ENCODE results near the gene TOMM5.
A peak's percentile ranks its signal among the peaks of the same experiment; 100 is the strongest.
"Not testable (repeated sequence)": the region's sequence is repeated elsewhere in the genome, so short reads cannot be mapped to it uniquely, and the experiment has no call there.

TOMM5 gene

DNA sequence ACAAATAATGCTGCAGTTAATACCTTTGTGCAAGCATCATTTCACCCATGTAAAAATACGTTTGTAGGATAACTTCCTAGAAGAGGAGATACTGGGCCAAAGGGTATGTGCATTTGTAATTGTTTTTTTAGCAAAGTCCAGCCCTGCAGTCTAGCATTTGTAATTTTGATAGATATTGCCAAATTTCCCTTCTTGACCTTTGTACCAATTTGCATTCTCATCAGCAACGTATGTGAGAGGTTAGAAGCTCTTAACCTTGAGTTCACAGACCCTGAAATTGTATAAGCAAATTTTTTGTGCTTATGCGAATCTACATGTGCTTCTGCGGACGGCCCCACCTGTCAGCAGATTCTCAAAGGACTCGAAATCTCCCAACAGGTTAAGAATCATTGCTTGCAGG is 18.6 kb upstream of the TOMM5 start:
- no peak for DNase-seq

- DNase-seq, result no peak
These were observed 17.5 kb upstream of the TOMM5 start for GRCh38 chr9:37609735-37610397.

GRCh38 chr9:37608250-37608649 is 15.9 kb upstream of the TOMM5 start:
- DNase-seq, result no peak

DNA sequence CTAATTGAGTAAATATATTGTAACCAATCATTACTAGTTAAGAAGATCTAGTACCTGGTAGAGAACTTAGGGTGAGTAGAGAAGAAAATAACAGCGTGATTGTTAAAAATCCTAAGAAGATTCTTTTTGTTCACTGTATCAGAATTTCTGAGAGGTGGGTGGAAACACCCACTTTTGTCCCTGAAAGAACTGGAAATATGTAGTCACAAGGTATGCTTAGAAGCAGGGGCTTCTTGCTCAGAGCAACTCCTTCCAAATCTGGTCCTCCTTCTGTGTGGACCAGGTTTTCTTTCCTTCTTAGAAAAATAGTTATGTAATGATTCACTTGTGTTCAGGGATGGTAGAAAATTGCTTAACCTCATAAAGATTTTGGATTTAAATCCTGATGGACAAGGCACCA is 11.9 kb upstream of the TOMM5 start:
- no peak for DNase-seq

GRCh38 chr9:37602817-37603216 is 10.4 kb upstream of the TOMM5 start:
- no peak for DNase-seq

GRCh38 chr9:37602061-37602460 is 9.7 kb upstream of the TOMM5 start:
- not testable (repeated sequence) for DNase-seq

- no peak for DNase-seq
These were observed 4.1 kb upstream of the TOMM5 start for GRCh38 chr9:37596504-37596903.

DNA sequence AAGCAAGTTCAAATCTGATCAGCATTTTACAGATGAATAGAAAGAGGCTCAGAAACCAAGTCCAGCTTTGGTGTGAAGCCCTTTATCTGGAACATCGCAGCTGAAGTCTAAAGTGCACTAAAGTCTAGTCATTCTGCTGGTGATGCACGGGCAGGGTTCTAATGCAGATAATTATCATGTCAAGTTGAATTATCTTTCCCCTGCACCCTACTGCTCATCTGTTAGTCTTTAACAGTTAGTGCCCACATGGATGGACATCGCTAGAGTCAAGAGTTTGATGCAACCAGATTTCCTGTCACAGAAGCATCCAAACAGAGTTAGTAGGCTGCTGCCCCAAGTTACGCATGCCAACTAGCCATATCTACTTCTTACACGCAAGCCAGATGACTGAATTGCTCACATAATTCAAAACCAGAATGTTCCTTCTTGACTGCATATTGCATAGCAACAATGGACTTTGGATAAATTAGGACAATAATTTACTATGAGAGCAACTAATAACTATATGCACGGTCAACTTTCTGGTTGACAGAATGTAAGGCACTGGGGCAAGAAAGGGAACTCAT is 1.6 kb upstream of the TOMM5 start:
- no peak for DNase-seq

DNA sequence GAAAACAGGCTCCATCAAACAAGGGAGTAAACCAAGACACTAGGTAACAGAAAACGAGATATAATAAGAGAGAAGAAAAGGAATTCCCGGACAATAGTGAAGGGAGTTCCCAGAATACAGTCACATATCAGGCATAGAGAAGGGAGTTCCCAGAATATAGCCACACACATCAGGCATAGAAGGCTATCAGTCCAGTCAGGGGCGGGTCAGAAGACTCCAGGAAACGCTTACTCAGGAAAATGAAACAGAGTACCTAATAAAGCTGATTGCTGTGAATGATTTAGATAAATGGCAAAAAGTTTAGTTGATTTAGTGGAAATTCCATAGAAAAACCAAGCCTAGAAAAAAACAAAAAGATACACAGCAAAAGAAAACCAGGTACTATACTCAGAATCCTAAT is 4.9 kb downstream of the TOMM5 start:
- no peak for DNase-seq

- DNase-seq, result no peak
These were observed 8.8 kb downstream of the TOMM5 start for GRCh38 chr9:37583522-37584121.

- DNase-seq, result peak in 1 of 2 donors; percentile 70
These were observed 9.7 kb downstream of the TOMM5 start for GRCh38 chr9:37582548-37583157.

DNA sequence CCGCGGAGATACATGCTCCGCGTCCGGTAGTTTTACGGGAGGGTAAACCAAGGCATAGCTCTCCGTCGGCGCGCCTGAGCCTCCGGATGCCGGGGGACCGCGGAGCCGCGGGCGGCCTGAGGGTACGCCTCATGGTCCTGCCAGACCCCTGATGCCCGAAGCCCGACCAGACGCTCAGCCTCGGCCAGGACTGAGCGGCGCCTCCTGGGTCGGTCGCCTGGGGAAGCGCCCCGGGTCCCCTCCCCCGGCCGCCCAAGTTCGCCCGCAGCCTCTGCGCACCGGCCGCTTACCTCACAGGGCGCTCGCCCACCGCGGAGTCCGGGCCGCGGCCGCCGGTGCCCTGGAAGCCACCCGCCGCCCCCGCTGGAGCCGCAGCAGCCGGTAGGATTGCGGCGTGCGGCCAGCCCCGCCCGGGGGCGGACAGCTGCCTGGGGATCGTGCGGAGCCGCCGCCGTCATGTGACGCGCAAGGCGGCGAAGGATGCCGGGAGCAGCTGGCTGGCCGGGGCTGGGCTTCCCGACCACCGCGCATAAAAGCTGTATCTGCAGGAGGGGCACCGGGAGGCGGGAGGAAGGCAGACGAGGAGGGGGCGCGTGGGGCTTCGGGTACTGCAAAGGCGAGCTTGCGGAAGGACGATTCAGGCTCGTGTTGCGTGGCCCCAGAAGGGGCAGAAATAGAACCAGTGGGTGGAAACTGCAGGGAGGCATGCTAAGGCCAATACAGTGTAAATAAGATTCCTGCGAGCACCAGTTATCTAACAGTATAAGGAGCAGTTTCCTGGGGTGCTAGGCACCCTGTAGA is 16.3 kb downstream of the TOMM5 start, which contains the start of gene FBXO10:
FBXO10 (minus strand) TSS at position 460 of the 801 bp plus-strand sequence. CDS start 34,612 bp downstream, outside the sequence.
- DNase-seq, result peak; percentile 67 to 73

DNA sequence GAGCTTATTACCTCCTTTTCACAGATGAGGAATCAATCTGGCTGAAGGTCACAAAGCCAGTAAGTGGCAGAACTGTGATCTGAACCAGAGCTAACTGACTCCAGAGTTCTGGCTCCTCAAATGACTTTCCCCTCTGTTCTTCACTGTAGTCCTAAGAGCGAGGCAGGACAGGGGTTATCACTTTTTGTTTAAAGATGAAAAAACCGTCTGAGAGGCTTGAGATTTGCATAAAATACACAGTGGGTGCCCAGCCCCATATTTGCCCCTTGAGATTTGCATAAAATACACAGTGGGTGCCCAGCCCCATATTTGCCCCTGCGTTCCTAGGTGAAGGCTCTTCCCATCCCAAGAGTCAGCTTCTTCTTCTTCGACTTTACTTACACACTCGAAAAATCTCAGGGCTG is 16.9 kb downstream of the TOMM5 start:
- no peak for DNase-seq

- no peak for DNase-seq
These were observed 17.4 kb downstream of the TOMM5 start for GRCh38 chr9:37575001-37575400.

GRCh38 chr9:37574241-37574721 is 18.1 kb downstream of the TOMM5 start:
- DNase-seq, result no peak

GRCh38 chr9:37571282-37571681 is 21.1 kb downstream of the TOMM5 start:
- no peak for DNase-seq

- DNase-seq, result no peak
These were observed 25.7 kb downstream of the TOMM5 start for GRCh38 chr9:37566716-37567115.

DNA sequence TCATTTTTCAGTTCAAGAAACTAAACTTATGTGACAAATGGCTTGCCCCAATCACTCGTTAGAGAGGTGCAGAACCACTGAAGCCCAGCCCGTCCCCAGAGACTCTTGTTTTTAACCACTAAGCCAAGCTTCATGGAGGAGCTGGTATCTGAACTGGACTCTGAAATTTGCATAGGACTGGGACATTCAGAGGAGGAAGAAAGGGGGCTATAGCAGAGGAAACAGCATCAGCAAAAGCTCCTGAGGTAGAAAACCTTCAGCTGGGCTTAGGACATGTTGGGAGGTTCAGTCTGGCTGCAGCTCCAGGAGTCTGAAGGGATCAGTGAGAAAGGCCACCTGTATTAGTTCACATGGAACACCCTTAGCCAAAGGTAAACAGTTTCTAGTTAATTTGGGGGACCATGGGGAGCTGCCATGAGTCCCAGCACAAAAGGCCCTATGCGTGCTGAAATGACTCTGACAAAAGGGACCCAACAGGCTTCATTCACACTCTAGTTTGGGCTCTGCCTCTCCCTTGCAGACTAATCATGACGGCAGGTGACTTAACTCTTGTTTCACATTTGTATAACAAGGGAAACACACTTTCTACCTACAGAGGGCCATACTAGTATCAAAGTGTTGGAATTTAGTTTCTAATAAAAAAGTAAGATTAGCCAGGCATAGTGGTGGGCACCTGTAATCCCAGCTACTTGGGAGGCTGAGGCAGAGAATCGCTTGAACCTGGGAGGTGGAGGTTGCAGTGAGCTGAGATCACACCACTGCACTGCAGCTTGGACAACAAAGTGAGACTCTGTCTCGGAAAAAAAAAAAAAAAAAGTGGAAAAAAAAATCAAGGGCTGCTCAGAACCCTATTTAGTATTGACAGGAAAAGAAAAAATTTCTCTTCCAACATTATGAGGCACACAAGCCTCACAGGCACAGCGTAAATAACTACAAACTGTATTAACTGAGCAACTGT is 26.5 kb downstream of the TOMM5 start:
- no peak for DNase-seq

- no peak for DNase-seq
These were observed 27.5 kb downstream of the TOMM5 start for GRCh38 chr9:37564916-37565315.

GRCh38 chr9:37563806-37564513 is 28.4 kb downstream of the TOMM5 start:
- no peak for DNase-seq

GRCh38 chr9:37562826-37563225 is 29.6 kb downstream of the TOMM5 start:
- DNase-seq, result no peak
